ENCODE results near the gene SUN3.

Gene SUN3

DNA sequence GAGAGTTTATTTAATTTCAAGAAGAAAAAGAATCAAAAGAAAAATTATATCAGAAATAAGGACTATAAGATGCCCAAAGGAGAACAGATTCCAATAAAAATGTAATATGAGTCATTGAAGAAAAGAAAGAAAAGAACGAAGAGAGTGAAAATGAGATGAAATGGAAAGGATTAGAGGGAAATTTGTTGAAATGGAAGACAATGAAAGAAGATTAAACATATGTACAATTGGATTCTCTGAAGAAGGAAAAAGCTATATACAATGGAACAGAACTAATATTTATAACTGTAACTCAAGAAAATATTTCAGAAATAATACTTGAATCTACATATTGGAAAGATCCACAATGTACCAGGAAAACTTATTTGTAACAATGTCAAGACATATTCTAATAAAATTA, 35.1 kb upstream of the SUN3 start:
- TF ChIP-seq, protein P1, sequence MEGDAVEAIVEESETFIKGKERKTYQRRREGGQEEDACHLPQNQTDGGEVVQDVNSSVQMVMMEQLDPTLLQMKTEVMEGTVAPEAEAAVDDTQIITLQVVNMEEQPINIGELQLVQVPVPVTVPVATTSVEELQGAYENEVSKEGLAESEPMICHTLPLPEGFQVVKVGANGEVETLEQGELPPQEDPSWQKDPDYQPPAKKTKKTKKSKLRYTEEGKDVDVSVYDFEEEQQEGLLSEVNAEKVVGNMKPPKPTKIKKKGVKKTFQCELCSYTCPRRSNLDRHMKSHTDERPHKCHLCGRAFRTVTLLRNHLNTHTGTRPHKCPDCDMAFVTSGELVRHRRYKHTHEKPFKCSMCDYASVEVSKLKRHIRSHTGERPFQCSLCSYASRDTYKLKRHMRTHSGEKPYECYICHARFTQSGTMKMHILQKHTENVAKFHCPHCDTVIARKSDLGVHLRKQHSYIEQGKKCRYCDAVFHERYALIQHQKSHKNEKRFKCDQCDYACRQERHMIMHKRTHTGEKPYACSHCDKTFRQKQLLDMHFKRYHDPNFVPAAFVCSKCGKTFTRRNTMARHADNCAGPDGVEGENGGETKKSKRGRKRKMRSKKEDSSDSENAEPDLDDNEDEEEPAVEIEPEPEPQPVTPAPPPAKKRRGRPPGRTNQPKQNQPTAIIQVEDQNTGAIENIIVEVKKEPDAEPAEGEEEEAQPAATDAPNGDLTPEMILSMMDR (IDR thresholded peaks at IDR 0.05; ENCODE audit: unreplicated experiment in 3 of 3), result no peak
- Mint-ChIP-seq H3K36me3 (ENCODE audit: low read depth) (no peaks in the 10 kb centered on the region), H3K27ac (no peak overlapping the region), H3K27me3 (ENCODE audit: low read depth) (no peaks in the 10 kb centered on the region), H3K9me3 (peaks cover 15% of the 10 kb centered on the region), H3K4me3 (no peak overlapping the region), H3K4me1 (no peaks in the 10 kb centered on the region)

DNA sequence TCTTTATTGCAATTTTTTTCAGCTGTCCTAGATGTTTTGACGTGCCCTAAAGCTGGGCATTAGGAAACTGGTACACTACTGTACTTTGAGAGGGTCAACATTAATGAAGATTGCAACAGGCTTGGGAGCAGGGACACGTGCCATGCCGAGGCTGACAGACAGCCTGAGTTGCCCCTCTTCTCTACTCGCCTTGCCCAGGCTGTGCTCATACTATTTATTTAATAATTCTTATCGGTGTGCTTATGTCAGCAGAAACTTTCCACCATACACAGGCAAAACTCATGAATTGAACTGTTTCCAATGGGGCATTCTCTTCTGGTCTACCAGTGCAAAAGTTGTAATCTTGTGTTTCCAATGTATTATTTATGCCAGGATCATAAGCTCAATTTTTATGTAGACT, 30.8 kb upstream of the SUN3 start:
- Mint-ChIP-seq H3K36me3 (ENCODE audit: low read depth) (no peaks in the 10 kb centered on the region), H3K27ac (no peak overlapping the region), H3K9me3 (peaks cover 23% of the 10 kb centered on the region), H3K4me1 (no peaks in the 10 kb centered on the region), H3K4me3 (no peak overlapping the region), H3K27me3 (ENCODE audit: low read depth) (no peaks in the 10 kb centered on the region)
- TF ChIP-seq, protein P1 (IDR thresholded peaks at IDR 0.05; ENCODE audit: unreplicated experiment in 3 of 3), result no peak

DNA sequence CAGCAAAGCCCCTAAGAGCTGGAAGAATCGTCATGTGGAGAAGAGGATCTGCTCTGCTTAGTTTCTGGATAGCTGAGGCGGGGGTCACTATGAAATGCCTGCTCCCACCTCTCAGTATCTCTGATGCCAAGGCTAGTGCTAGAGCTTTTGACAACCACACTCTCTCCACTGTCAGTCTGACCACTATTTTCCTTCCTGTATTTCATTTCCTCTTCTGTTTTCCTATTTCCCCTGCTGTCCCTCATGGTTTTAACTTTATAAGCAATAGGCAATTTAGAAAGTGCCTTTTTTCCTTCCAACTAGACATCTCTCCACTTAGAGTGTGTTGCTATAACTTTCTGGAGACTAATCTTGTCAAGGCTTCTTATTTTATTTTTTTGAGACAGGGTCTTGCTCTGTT, 30.1 kb upstream of the SUN3 start:
- H3K4me1 Mint-ChIP-seq, result no peaks in the 10 kb centered on the region
- H3K4me3 Mint-ChIP-seq, result no peak overlapping the region
- TF ChIP-seq, protein P1 (IDR thresholded peaks at IDR 0.05; ENCODE audit: unreplicated experiment in 3 of 3), result no peak
- no peaks in the 10 kb centered on the region for H3K27me3 Mint-ChIP-seq (ENCODE audit: low read depth)
- H3K27ac Mint-ChIP-seq, result no peak overlapping the region
- no peaks in the 10 kb centered on the region for H3K36me3 Mint-ChIP-seq (ENCODE audit: low read depth)
- H3K9me3 Mint-ChIP-seq, result peaks cover 21% of the 10 kb centered on the region

DNA sequence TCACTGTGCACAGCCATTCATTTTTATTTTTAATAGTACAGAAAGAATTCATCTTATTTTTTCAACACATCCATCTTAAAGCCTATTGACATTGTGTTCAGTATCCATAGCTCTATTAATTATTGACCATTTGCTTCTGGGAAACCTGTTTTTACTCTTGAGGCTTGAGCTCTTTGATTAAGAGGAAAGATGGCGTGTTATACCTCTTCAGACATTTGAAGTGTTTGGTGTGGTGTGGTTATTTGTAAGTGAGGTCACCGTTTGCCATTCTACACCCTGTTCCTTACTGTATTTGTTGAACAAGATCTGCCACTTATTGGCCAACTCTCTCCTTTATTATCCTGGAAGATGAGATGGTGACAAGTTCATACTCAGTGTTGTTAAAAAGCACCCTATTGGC, 24.8 kb upstream of the SUN3 start:
- Mint-ChIP-seq H3K9me3 (peaks cover 13% of the 10 kb centered on the region), H3K36me3 (ENCODE audit: low read depth) (no peaks in the 10 kb centered on the region), H3K4me3 (no peak overlapping the region), H3K4me1 (no peaks in the 10 kb centered on the region), H3K27ac (no peak overlapping the region), H3K27me3 (ENCODE audit: low read depth) (peaks cover 4% of the 10 kb centered on the region)
- TF ChIP-seq, protein P1 (IDR thresholded peaks at IDR 0.05; ENCODE audit: unreplicated experiment in 3 of 3), result no peak

DNA sequence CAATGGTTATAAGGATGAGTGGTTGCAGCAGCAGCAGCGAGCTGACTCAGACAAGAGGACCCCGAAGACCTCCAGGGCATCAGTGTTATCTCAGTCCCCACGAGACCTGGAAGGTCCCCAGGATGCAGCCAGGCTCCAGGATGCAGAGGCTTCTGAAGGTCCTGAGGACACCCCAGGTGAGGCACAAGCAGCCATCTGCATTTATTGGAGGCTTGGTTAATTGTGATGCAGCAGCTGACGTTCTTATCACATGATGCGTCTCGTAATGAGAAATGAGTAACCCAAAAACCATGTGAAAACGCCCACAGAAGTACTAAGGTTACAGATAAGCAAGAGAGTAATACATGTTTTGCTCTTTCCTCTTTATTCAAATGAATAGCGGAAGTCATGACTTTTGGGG, 23.8 kb upstream of the SUN3 start:
- no peaks in the 10 kb centered on the region for H3K4me1 Mint-ChIP-seq
- no peaks in the 10 kb centered on the region for H3K36me3 Mint-ChIP-seq (ENCODE audit: low read depth)
- peaks cover 10% of the 10 kb centered on the region for H3K9me3 Mint-ChIP-seq
- H3K27ac Mint-ChIP-seq, result no peak overlapping the region
- no peak overlapping the region for H3K4me3 Mint-ChIP-seq
- H3K27me3 Mint-ChIP-seq (ENCODE audit: low read depth), result peaks cover 4% of the 10 kb centered on the region
- TF ChIP-seq, protein P1 (IDR thresholded peaks at IDR 0.05; ENCODE audit: unreplicated experiment in 3 of 3), result no peak

DNA sequence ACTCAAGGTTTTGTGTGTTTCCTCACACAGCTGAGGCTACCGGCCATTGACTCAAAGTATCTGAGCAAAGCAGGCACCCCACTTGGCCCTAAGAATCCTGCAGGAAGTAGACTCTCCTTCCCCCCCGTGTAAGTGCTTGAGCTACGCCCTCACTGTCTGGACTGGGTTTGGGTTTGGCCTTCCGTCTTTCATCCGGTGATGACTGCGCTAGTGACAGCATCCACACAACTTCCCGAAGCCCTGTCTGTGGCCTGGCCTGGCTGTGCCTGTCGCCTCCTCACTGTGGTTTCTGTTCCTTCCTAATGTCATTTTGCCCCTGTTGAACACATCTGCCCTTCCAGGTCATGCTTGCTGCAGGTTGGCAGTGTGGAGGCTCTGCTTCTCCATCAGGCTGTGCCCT, 20.9 kb upstream of the SUN3 start:
- Mint-ChIP-seq H3K27me3 (ENCODE audit: low read depth) (peaks cover 17% of the 10 kb centered on the region), H3K9me3 (peaks cover 2% of the 10 kb centered on the region), H3K4me3 (no peak overlapping the region), H3K36me3 (ENCODE audit: low read depth) (no peaks in the 10 kb centered on the region), H3K4me1 (no peaks in the 10 kb centered on the region), H3K27ac (no peak overlapping the region)
- TF ChIP-seq, protein P1 (IDR thresholded peaks at IDR 0.05; ENCODE audit: unreplicated experiment in 3 of 3), result no peak

All from nephron (organoid).